COLO829 (cell line): ENCODE data around the gene SCLY.

Experiments
- DNase-seq: peaks from one replicate; pipeline ENCODE4 v3.0.0; 2012; ENCODE audit warnings: low spot score

The SCLY gene

DNA sequence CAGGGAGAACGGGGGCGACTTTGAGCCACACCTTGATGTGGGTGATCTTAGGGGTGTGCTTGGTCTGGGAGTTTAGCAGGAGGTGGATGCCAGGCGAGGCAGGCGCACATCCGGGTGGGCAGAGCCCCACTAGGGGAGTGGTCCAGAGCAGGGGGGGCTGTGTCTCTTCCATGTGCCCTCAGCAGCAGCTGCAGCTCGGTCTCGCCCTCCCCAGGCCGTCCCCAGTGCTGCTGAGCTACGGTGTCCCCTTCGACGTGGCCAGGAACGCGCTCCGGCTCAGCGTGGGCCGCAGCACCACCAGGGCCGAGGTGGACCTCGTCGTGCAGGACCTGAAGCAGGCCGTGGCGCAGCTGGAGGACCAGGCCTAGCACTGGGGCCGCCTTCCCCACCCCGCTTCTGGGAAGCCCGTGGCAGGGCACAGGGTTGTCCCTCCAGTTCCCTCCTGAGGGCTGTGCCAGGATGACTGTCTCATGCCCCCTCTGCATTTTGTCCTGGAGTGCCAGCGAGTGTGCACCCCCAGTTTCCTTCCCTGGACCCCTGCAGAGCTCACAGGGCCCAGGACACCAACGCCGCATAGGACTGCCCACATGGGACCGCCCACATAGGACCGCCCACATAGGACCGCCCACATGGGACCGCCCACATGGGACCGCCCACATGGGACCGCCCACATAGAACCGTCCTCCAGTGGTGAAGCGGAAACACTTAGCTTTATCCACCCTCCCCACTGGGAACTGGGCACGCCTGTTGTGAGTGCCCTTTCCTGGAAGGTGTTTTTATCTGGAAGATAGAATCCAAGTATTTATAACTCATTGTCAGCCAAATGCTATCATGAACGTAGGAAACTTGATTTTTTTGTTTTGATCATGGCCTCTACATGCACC is 37.4 kb downstream of the SCLY start:
- DNase-seq, result peak; percentile 94

DNA sequence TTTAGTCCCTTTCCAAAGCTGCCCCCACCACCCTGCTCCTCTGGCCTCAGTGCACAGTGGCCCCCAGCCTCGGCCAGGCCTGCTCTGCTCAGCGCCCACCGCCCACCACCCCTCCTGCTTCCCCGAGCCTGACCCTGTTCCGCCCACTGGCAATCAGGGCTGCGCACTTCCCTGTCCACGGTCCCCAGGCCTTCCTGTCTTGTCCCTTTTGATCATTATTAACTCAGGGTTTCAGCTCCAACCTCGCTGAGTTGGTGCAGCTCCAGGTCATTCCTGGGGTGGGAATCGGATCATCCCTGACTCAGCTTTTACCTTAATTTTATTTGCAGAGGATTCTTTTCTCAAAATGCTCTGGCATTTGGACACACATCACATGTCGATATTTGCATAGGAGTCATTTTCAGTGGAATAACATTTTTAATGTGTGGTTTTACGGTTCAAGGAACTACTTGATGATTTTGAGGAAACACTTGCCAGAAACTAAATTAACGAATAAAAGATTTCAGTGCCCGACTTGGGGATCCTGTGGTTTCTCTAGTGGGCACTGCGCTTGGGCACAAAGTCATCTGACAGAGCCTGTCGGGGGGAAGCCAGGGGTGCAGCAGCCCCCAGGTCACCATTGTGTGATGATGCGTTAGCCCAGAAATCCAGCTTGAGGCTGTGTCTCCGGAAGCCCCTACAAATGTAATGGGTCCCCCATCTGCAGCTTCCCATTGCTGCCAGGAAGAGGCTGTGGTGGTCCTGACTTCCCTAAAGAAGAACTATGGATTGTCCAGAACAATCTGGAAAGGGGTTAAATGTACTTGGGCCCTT is 38.3 kb downstream of the SCLY start:
- no peak for DNase-seq

DNA sequence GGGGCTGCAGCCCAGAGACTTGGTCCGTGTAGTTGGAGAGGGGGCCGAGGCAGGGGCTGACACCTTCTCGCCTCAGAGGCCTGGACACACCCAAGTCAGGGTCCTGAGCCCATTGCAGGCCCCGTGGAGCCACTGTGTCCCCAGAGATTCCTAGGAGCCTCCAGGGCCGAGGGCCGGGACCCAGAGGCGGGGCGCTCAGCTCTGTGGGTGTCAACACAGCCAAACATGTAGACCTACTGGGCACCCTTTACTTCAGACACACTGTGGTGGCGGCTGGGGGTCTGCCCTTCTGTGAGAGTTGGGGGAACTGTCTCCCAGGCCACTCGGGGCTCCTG is 38.9 kb downstream of the SCLY start:
- DNase-seq, result no peak

DNA sequence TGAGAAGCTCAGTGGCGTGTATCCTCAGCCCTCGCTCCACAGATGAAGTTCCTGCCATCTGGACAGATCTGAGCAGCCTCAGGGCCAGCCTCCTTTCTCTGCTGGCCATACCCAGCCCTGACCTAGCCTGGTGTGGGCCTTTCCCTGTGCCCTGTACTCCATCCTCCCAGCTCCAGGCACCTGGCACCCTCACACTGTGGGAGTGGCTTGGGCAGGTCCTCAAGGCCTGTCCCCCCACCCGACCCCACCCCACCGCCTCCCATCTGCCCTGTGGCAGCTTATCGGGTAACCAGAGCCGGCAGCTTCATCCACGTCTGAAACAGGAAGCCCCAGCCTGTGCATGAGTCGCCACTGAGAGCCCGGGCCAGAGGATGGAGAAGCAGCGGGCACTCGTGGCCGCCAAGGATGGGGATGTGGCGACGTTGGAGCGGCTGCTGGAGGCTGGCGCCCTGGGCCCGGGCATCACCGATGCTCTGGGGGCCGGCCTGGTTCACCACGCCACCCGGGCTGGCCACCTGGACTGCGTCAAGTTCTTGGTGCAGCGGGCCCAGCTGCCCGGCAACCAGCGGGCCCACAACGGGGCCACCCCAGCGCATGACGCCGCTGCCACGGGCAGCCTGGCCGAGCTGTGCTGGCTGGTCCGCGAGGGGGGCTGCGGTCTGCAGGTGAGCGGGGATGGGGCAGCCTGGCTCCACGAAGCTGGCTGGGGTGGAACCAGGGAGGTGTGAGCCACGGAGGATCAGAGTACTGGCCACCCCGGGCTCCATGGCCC is 39.4 kb downstream of the SCLY start, which contains the start of gene ESPNL:
Gene ESPNL, plus strand, starts transcription at position 292 of the 772 bp plus-strand sequence. Its CDS starts 80 bp downstream, at position 372.
- DNase-seq, result no peak

DNA sequence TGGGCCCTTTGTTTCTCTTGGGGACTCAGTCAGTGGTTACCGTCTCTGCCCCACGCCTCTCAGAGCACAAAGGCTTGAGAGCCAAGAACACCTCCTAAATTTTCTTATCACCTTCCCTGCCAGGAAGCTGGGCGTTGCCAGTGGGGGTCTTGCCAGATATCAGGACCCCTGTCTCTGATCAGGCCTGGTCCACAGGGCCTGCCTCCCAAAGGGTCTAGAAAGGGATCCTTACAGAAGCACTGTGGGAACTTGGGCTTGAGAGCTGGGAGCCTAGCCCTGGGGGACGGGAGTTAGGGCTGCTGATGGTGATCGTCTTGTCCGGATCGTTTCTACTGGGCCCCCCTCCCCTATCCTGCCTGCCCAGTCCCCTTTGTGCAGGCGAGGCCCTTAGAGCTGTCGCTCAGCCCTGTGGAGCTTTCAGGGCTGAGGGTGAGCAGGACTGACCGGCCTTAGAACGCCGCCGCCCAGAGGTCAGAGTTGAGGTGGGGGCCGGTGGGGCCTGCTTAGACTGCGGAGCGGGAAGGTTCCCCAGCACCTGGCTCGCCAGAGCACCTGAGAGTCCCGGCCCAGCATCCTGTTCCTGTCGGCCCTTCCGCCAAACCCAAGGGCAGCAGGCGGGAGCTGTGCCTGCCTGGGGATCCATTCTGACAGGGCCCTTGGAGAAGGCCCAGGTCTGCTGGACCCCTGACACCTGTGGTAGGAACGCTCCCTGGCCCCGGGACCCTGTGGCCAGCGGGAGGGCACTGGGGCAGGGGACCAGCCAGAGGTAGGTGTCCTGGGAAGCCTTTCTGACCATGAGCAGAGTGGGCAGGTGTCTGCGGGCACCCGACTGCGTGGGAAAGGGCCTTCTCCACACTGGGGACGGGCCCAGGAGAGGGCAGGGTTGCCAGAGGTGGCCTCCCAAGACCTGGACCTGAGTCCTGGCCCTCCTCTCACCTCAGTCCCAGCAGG is 40.3 kb downstream of the SCLY start:
- DNase-seq, result no peak

DNA sequence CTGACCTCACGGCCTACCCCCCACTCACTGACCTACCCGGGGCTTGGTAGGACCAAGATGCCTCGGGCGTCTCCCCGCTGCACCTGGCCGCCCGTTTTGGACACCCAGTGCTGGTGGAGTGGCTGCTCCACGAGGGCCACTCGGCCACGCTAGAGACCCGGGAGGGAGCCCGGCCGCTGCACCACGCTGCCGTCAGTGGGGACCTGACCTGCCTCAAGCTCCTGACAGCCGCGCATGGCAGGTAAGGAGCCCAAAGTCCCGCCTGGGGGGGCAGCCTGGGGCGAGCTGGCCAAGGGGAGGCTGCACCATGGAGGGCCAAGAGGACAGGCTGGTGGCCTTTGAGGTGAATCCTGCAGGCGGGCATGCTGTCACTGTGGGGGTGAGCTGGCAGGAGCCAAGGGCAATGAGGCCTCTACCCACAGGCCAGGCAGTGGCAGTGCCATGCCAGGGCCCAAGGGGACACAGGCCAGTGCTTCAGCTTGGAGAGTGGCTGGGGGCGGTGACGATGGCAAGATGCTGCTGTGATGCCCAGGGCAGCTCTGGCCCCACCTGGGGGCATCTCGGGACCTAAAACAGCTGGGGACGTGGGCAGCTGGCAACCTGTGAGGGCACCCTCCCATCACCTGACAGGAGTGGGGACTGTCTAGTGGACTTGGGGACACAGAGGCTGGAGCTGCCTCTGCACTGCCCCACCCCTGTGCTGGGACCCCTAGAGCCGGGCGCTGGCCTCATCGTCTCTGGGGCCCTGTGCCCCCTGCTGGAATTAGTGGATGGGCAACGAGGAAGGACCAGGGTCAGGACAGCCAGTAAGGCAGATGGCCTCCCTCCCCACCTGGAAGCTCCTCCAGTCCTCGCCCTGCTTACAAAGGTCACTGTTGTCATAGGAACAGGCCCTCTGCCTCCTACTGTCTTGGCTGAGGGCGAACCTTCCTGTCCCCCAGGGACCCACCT is 41.4 kb downstream of the SCLY start:
- no peak for DNase-seq

DNA sequence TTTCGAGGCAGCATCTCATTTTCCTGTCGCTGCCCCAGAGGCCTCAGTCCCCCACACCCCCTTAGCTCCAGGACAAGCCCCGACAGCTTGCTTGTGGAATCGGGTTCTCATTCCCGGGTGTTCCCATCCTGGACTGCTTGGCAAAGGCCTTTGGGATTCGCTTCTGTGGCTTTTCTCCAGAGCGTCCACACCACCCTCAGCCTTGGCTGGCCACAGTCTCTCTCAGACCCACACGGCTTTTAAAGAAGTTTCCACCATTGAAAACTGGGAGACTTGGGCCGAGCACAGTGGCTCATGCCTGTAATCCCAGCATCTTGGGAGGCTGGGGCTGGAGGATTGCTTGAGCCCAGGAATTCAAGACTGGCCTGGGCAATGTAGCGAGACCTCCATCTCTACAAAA is 42.1 kb downstream of the SCLY start:
- no peak for DNase-seq

DNA sequence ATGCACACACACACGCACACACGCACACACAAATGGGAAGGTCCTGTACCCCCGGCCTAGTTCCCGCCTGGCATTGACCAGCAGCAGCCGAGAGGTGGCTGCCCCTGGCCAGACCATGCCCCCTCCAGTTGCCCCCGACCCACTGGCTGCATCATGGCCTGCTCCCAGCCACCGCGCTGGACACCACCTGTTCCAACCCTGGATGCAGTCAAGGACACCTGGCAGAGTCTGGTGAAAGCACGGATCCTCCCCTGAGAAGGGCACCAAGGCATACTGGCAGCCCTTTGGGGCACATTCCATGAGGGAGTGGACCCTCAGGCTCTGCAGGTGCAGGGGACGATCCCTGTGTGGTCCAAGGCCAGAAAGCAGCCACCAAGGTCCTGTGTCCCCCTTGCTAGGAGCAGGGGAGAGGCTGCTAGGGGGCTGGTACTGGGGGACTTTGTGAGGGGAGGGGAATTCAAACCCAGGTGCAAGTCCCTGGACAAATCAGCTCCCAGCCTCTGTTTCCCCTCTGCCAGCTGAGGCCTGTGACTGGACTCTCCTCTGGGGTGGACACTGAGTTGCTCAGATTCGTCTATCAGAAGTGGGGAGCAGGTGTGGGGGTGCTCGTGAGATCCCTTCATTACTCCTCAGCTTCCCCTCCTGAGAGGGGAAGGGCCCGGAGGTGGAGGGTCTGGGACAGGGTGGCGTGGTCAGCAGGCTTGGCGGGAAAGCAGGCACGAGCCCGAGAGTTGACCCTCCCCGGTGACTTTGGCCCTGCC is 42.8 kb downstream of the SCLY start:
- DNase-seq, result no peak

DNA sequence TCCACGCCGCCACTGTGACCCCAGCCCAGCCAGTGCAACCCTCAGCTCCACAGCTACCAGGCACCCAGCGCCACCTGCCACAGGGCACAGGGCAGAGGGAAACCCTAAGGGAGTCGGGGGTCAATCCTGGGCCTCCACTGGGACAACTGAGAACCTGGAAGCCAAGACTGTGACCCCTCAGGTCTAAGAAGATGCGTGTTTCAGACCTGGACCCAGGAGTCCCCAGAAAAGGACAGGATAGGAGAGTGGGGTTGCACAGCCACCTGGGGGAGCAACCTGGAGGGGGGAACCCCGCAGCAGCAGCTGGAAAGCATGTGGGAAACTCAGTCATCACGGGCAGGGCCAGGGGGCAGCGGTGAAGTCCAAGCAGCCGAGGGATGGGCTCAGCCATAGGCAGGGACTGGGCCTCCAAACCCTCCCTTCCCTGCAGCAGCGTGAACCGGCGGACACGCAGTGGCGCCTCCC is 43.5 kb downstream of the SCLY start:
- DNase-seq, result no peak

DNA sequence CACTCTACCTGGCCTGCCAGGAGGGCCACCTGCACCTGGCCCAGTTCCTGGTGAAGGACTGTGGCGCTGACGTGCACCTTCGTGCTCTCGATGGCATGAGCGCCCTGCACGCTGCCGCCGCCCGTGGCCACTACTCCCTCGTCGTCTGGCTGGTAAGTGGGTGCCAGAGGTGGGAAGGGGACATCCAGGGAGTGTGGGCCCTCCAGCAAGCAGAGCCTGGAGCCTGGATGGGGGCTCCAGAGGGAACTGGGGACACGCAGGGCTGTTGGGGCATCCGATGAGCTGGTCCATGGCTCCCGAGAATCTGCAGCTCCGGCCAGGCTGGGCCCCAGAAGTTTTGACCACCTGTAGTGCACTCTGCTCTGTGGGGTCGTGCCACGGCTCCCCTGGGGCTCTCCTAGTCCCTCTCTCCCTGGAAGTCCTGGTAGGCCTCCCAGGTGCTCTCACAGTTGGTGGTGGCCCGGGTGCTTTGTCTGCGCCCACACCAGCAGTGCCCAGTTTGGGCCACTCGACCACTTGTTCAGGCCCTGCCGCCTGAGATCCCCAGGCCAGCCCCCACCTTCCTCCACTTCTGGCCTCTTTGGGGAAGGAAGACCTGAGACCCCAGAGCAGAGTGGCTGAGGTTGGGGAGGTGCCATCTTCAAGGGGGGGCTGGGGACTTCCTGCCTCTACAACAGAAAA is 44.0 kb downstream of the SCLY start:
- no peak for DNase-seq

DNA sequence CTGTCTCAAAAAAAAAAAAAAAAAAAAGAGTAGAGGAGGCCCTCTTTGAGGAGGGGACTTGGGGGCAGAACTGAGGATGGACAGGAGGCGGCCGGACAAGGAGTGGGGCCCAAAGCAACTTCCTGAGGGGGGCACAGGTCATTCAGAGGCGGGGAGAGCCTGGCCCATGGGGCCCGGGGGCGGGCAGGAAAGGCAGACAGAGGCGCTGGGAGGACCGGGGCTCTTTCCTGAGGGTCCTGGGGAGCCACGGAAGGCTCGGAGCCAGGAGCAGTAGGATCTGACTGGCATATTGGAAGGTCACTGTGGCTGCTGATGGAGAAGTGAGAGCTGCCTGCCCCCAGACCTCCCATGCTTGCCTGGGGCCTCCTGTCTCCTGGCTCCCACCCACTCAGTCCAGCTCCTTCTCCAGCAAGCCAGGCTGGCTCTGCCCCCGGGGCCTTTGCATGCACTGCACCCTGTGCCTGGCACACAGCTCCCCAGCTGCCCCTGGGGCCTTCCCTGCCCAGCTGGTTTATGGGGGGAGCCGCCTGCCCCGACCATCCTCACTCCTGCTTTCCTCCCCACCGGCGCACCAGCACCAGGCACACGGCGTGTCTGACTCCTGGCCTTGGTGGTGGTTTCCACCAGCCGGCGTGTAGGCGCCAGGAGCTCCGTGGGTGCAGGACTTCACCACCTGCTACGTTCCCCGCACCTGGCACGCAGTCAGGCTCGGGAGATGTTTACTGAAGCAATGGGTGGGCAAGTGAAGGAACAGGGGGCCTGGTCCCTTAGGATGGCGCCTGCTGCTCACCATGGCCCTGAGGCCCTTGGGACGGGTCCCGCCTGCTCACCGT is 44.9 kb downstream of the SCLY start:
- no peak for DNase-seq

DNA sequence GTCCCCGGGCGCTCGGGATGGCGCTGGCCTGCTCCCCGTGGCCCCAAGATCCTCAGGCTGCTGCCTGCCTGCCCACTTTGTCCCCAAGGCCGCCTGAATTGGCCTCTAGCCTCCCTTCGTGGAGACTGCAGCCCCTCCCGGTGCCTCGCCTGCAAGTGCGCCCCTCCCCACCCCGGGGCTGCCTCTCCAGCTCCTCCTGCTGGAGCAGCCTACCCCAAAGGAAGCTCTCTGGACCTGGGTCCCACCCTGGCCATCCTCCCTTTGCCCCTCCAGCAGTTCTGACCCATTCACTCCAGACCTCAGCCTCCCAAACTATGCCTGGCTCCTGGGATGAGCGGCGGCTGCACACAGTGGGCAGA is 45.5 kb downstream of the SCLY start:
- DNase-seq, result no peak

DNA sequence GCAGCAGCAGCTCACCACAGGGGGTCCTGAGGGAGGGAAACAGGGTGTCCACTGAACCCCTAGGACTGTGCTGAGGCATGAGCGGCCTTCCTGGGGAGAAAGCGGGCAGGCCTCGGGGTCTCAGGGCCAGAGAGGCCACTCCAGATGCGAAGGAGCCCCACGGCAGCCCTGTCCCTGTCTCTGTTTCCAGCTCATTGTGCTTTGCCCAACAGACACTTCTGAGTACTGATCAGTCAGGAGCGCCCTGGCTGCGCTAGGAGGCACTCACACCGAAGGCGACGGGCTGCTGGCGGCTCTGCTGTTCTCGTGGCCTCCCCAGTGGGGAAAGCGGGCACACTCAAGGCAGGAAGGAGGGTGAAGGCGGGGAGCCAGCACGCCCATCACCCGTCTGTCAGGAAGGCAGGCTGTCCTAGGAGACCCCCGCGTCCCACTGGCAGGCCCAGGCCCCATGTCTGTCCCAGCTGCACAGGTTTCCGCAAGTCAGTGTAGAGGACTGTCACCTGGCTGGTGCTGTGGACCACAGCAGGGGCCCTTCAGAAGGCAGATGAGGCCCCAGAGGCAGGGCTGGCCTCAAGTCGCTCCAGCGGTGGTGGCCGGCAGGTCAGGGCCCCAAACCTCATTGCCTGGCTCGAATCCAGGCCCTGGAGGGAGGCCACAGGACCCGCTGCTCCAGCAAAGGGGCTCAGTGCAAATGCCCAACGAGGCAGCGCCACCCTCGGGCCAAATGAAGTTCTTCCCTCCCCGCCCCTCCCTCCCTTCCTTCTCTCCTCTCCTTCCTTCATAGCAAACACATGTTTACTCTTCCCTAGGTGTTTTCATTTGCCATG is 46.1 kb downstream of the SCLY start:
- DNase-seq, result no peak

DNA sequence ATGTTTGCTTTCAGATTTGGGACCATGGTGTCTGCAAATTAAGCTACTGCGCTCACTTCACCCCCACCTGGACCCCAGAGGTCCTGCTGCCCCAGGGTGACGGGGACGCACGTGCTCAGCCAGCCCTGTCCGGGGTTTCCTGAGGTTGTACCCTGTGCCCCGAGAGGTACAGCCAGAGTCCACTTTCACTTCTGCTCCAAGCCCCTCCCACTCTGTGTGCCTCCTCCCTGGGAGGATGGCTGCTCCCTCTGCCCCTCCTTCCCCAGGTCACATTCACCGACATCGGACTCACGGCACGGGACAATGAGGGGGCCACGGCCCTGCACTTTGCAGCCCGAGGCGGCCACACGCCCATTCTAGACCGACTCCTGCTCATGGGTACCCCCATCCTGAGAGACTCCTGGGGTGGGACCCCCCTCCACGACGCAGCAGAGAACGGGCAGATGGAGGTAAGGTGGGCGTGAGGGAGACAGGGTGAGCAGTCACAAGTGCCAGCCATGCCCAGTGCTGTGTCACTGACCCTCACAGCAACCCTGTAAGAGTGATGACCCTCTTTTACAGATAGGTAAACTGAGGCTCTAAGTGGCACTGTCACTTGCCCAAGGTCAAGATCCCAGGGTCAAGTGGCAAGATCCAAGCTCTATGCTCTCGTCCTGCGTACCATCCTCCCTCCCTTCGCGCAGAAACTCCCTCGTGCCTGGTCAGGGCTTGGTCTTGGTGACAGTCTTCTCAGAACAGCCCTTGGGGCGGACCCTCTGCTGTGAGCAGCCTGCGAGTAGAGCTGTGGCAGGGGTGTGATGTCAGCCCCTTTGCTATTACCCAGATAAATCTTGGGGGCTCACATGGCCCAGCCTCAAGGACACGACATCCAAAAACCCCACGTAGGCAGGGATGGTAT is 47.0 kb downstream of the SCLY start:
- DNase-seq, result no peak

DNA sequence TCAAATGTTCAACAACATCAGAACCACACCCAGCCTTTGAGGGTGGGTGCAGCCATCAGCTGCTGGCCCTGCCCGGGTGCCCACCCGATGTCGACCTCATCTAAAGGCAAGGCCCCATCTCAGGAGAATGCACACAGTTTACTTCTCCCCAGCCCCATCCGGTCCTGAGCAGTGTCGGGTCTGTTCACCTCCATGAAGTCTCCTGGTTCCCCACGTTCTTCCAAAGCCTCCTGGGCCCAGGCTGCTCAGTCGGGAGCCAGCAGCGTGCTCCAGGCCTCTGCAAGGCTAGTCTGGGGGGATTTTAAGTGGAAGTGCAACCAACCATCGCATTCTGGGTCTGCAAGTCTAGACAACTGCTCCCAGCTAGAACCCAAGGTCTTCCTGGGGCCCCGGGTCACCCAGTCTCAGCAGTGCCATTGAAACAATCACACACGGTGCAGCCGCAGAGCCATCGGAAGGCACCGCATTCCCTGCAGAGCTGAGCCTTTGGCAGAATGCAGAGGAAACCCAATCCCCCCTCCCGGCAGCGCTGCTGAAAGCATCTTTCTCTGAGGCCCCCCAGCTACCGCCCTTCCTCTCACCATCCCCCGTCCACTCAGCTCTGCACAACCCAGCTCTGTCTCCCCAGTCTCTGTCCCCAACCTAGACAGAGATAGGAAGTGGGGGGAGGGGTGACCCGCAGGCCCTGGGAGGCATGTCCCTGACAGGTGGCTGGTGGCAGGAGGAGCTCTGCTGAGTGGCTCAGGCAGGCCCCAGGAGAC is 47.8 kb downstream of the SCLY start:
- DNase-seq, result no peak
